IMR-90 (cell line): Measurements from ENCODE around the gene RELN. TPM values are rescaled to one million over a fixed set of nuclear protein-coding genes. Genes with fewer than 3 reads are reported as not detected.

Experiments used
- ATAC-seq: fragments of 200-7000 bp; cut with Tn5 transposase; 2 replicates; pipeline ENCODE4 v1.9.1; 2020; ENCODE audit warnings: low read depth, mild to moderate bottlenecking, moderate library complexity
- BruUV-seq: library from RNA; stranded (reverse); fragments of 400-500 nt; replicated peaks from 2 replicates; lab custom pipeline; 2021; lab: Mats Ljungman, UMichigan
- CTCF ChIA-PET: fragments of 300-600 bp; formaldehyde crosslinking; extraction: SDS; loops from one replicate; lab custom pipeline; 2021; ENCODE audit warnings: antibody characterized with exemption; lab: Yijun Ruan, JAX
- POLR2A ChIA-PET: fragments of 300-600 bp; sonication (Branson Sonifier 250); formaldehyde crosslinking; loops from one replicate; lab custom pipeline; 2022; ENCODE audit warnings: antibody characterized with exemption; ENCODE audit not compliant: unreplicated experiment; lab: Charles Lee
- DNase-seq: peaks from one replicate; pipeline ENCODE4 v3.0.0; 2013
- H2AFZ ChIP-seq: replicated peaks from 2 replicates; pipeline ENCODE3; 2013; ENCODE audit warnings: low read length, mild to moderate bottlenecking; ENCODE audit not compliant: poor library complexity
- H2AK5ac ChIP-seq: 2 replicates; pipeline ENCODE4 v1.6.1; 2013; ENCODE audit warnings: low read depth, low read length, inconsistent platforms
- H2AK9ac ChIP-seq: replicated peaks from 2 replicates; pipeline ENCODE3; 2013; ENCODE audit warnings: mild to moderate bottlenecking, low read depth, low read length, moderate library complexity; ENCODE audit not compliant: poor library complexity
- H2BK120ac ChIP-seq: 2 replicates; pipeline ENCODE4 v1.6.1; 2013; ENCODE audit warnings: low read depth, low read length, inconsistent platforms
- H2BK15ac ChIP-seq: 3 replicates; pipeline ENCODE4 v1.6.1; 2013; ENCODE audit warnings: low read depth, low read length, inconsistent platforms
- H2BK20ac ChIP-seq: 2 replicates; pipeline ENCODE4 v1.6.1; 2013; ENCODE audit warnings: low read depth, mild to moderate bottlenecking, inconsistent platforms, low read length, moderate library complexity
- H2BK5ac ChIP-seq: 2 replicates; pipeline ENCODE4 v1.6.1; 2013; ENCODE audit warnings: mild to moderate bottlenecking, low read depth, low read length, inconsistent platforms; ENCODE audit not compliant: poor library complexity, severe bottlenecking
- H3K14ac ChIP-seq: replicated peaks from 2 replicates; pipeline ENCODE4 v1.6.1; 2013; ENCODE audit warnings: low read depth, low read length, inconsistent platforms
- H3K18ac ChIP-seq: 2 replicates; pipeline ENCODE4 v1.6.1; 2013; ENCODE audit warnings: low read depth, low read length, control low read depth
- H3K23ac ChIP-seq: 2 replicates; pipeline ENCODE4 v1.6.1; 2013; ENCODE audit warnings: low read depth, low read length, inconsistent platforms
- H3K27ac ChIP-seq: 2 replicates; pipeline ENCODE4 v1.5.1; 2013; ENCODE audit warnings: mild to moderate bottlenecking, control low read depth, low read length; ENCODE audit not compliant: insufficient read depth
- H3K27me3 ChIP-seq: 2 replicates; pipeline ENCODE4 v1.6.1; 2013; ENCODE audit warnings: low read length; ENCODE audit not compliant: control insufficient read depth, insufficient read depth
- H3K36me3 ChIP-seq: 2 replicates; pipeline ENCODE4 v1.6.1; 2013; ENCODE audit warnings: low read length, mixed read lengths; ENCODE audit not compliant: control insufficient read depth, insufficient read depth
- H3K4ac ChIP-seq: 2 replicates; pipeline ENCODE4 v1.6.1; 2013; ENCODE audit warnings: low read depth, low read length, inconsistent platforms
- H3K4me1 ChIP-seq: 2 replicates; pipeline ENCODE4 v1.6.1; 2013; ENCODE audit warnings: low read length, mixed read lengths; ENCODE audit not compliant: control insufficient read depth, insufficient read depth
- H3K4me2 ChIP-seq: 2 replicates; pipeline ENCODE4 v1.6.1; 2013; ENCODE audit warnings: low read depth, mild to moderate bottlenecking, control low read depth, low read length, moderate library complexity
- H3K4me3 ChIP-seq: 2 replicates; pipeline ENCODE4 v1.5.1; 2013; ENCODE audit warnings: low read depth, mild to moderate bottlenecking, control low read depth, low read length, moderate library complexity; ENCODE audit not compliant: insufficient read depth
- H3K56ac ChIP-seq: 2 replicates; pipeline ENCODE4 v1.6.1; 2013; ENCODE audit warnings: low read length, inconsistent platforms; ENCODE audit not compliant: insufficient read depth; ENCODE audit errors: extremely low read depth
- H3K79me1 ChIP-seq, 2 experiments: 2 replicates each; pipeline ENCODE4 v1.6.1; 2013; ENCODE audit warnings: low read length in 2 of 2, inconsistent platforms in 1 of 2, low read depth in 1 of 2
- H3K9ac ChIP-seq: 2 replicates; pipeline ENCODE4 v1.6.1; 2013; ENCODE audit warnings: low read depth, low read length, control low read depth
- H3K9me1 ChIP-seq: 2 replicates; pipeline ENCODE4 v1.6.1; 2013; ENCODE audit warnings: low read length, inconsistent platforms; ENCODE audit not compliant: insufficient read depth
- H3K9me3 ChIP-seq: 2 replicates; pipeline ENCODE4 v1.6.1; 2013; ENCODE audit warnings: low read length; ENCODE audit not compliant: control insufficient read depth, insufficient read depth
- H4K20me1 ChIP-seq: 2 replicates; pipeline ENCODE4 v1.6.1; 2013; ENCODE audit warnings: low read length, inconsistent platforms; ENCODE audit not compliant: insufficient read depth
- H4K5ac ChIP-seq: 2 replicates; pipeline ENCODE4 v1.6.1; 2013; ENCODE audit warnings: mild to moderate bottlenecking, low read depth, low read length, control low read depth
- H4K8ac ChIP-seq, 2 experiments: 2 replicates each; pipeline ENCODE4 v1.6.1; 2013; ENCODE audit warnings: low read depth in 2 of 2, low read length in 2 of 2, control low read depth in 1 of 2, inconsistent platforms in 1 of 2
- H4K91ac ChIP-seq: 2 replicates; pipeline ENCODE4 v1.6.1; 2013; ENCODE audit warnings: low read depth, low read length, inconsistent platforms; ENCODE audit not compliant: insufficient read depth
- BHLHE40 ChIP-seq: fragments of 150-350 bp; IDR thresholded peaks from 2 replicates; pipeline ENCODE4 v1.6.1; 2016; ENCODE audit warnings: mild to moderate bottlenecking, low read depth, low read length
- CEBPB ChIP-seq: IDR thresholded peaks from 2 replicates; pipeline ENCODE4 v1.6.1; 2012; ENCODE audit warnings: low read depth, low read length, improper control_type of control experiment
- FOS ChIP-seq: fragments of 150-350 bp; IDR thresholded peaks from 2 replicates; pipeline ENCODE4 v1.6.1; 2016; ENCODE audit warnings: low read depth, low read length
- MXI1 ChIP-seq: IDR thresholded peaks from 2 replicates; pipeline ENCODE4 v1.6.1; 2012; ENCODE audit warnings: low read depth, mild to moderate bottlenecking, low read length, moderate library complexity, borderline replicate concordance
- RAD21 ChIP-seq: IDR thresholded peaks from 2 replicates; pipeline ENCODE4 v1.6.1; 2012; ENCODE audit warnings: low read length, improper control_type of control experiment
- RCOR1 ChIP-seq: IDR thresholded peaks from 2 replicates; pipeline ENCODE4 v1.6.1; 2012; ENCODE audit warnings: mild to moderate bottlenecking, low read length, improper control_type of control experiment; ENCODE audit not compliant: insufficient replicate concordance
- WGBS, 2 experiments: methylation state at CpG; one replicate each; pipeline versions ENCODE4 v1.1.5 to v1.1.7; 2013; ENCODE audit warnings: missing lambda C conversion rate in 2 of 2; ENCODE audit not compliant: insufficient read length in 1 of 2; ENCODE audit errors: extremely low coverage in 2 of 2; 5-methylcytosine and 5-hydroxymethylcytosine counted together
- dilution Hi-C: fragments of 300-500 bp; cut with HindIII; formaldehyde crosslinking; loops from one replicate; pipeline ENCODE4 v1.14.3; 2018; ENCODE audit warnings: low sequenced_read_pairs; ENCODE audit not compliant: unreplicated experiment
- in situ Hi-C: fragments of 300-500 bp; cut with MboI; formaldehyde crosslinking; loops from 3 replicates; pipeline ENCODE4 v1.14.3; 2019; ENCODE audit warnings: low sequenced_read_pairs, inconsistent platforms, mixed read lengths
- intact Hi-C: fragments of 100-400 bp; cut with micrococcal nuclease; formaldehyde crosslinking; loops from 2 replicates; pipeline ENCODE4 v1.10.0; 2022
- polyA plus RNA-seq, 3 experiments: library from polyadenylated mRNA; depleted of rRNA; stranded (reverse); fragments of >200 nt; gene quantifications; 2 replicates each; pipeline ENCODE4 v1.2.3, GENCODE V29; 2012; ENCODE audit warnings: low replicate concordance in 1 of 3
- total RNA-seq: library from RNA; depleted of rRNA; stranded (reverse); fragments of >200 nt; gene quantifications from 2 replicates; pipeline ENCODE4 v1.2.3, GENCODE V29; 2012
- TF ChIP-seq, protein P1 (sequence below): conservative IDR thresholded peaks from 2 replicates; pipeline ENCODE4 v1.5.1; 2012; ENCODE audit warnings: mild to moderate bottlenecking, low read depth, low read length, improper control_type of control experiment
- TF ChIP-seq, protein P2 (sequence below): fragments of 150-350 bp; IDR thresholded peaks from 2 replicates; pipeline ENCODE4 v1.6.1; 2016; ENCODE audit warnings: low read depth, mild to moderate bottlenecking, low read length, moderate library complexity, borderline replicate concordance

Gene RELN
- total and polyA plus RNA-seq, 2 of the 4 experiments (the other 2 are of a cell fraction) = 14.7 to 23.7 TPM

DNA sequence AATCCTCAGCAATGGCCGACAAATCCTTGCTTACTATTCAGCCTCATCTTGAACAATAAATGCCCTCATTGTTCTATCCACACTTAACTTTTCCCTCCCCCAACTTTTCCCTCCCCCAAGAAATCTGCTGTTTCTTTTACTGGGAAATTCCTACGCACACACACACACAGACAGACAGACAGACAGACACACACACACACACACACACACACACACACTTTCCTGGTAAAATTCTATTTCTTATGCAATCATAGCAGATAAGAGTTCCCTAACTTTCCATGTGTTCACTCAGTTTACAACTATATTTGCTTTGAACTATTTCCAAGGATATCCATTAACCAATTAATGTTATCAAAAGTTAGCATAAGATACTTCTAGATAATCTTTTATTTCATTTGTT, 52.9 kb downstream of the RELN start:
- dilution Hi-C loops = no loop called here
- WGBS, 2 experiments = 67% methylated on average over 1 of the region's 2 CpGs; no CpG with 5 or more reads in 1 of the 2 experiments
- no peak overlapping the region for H2AK9ac ChIP-seq

More for the DNA sequence above, 52.9 kb downstream of the RELN start:
- H2BK20ac ChIP-seq = no peak overlapping the region
- CTCF ChIA-PET = no interaction called here
- in situ Hi-C loops (no loop called here), intact Hi-C loops (no loop called here)
- no peak overlapping the region for H4K5ac ChIP-seq
- no peak overlapping the region for H2AK5ac ChIP-seq
- H3K18ac ChIP-seq = no peak overlapping the region
- no peak overlapping the region for H3K4me2 ChIP-seq
- TF ChIP-seq, protein P1, sequence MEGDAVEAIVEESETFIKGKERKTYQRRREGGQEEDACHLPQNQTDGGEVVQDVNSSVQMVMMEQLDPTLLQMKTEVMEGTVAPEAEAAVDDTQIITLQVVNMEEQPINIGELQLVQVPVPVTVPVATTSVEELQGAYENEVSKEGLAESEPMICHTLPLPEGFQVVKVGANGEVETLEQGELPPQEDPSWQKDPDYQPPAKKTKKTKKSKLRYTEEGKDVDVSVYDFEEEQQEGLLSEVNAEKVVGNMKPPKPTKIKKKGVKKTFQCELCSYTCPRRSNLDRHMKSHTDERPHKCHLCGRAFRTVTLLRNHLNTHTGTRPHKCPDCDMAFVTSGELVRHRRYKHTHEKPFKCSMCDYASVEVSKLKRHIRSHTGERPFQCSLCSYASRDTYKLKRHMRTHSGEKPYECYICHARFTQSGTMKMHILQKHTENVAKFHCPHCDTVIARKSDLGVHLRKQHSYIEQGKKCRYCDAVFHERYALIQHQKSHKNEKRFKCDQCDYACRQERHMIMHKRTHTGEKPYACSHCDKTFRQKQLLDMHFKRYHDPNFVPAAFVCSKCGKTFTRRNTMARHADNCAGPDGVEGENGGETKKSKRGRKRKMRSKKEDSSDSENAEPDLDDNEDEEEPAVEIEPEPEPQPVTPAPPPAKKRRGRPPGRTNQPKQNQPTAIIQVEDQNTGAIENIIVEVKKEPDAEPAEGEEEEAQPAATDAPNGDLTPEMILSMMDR = no peak
- no peak for TF ChIP-seq RAD21
- no peak for TF ChIP-seq BHLHE40
- no peak for TF ChIP-seq MXI1
- TF ChIP-seq RCOR1 = no peak
- no peak for TF ChIP-seq CEBPB
- no peak for TF ChIP-seq FOS
- TF ChIP-seq, protein P2, sequence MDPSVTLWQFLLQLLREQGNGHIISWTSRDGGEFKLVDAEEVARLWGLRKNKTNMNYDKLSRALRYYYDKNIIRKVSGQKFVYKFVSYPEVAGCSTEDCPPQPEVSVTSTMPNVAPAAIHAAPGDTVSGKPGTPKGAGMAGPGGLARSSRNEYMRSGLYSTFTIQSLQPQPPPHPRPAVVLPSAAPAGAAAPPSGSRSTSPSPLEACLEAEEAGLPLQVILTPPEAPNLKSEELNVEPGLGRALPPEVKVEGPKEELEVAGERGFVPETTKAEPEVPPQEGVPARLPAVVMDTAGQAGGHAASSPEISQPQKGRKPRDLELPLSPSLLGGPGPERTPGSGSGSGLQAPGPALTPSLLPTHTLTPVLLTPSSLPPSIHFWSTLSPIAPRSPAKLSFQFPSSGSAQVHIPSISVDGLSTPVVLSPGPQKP = no peak
- H3K23ac ChIP-seq = no peak overlapping the region
- H4K20me1 ChIP-seq = no peaks in the 10 kb centered on the region
- H3K79me1 ChIP-seq = no peaks in the 10 kb centered on the region
- no peaks in the 10 kb centered on the region for H3K9me1 ChIP-seq
- no peak overlapping the region for H3K14ac ChIP-seq
- POLR2A ChIA-PET = no interaction called here
- no peak overlapping the region for H4K8ac ChIP-seq
- no peaks in the 10 kb centered on the region for H3K9me3 ChIP-seq
- H3K27ac ChIP-seq = no peak overlapping the region
- no TSS peak for BruUV-seq
- H3K4me3 ChIP-seq = no peak overlapping the region
- no peak for DNase-seq
- no peak overlapping the region for H3K9ac ChIP-seq
- H3K36me3 ChIP-seq = no peaks in the 10 kb centered on the region
- no peaks in the 10 kb centered on the region for H3K27me3 ChIP-seq
- H2AFZ ChIP-seq = no peak overlapping the region
- no peak overlapping the region for H4K91ac ChIP-seq
- H2BK120ac ChIP-seq = no peak overlapping the region
- no peak overlapping the region for H2BK5ac ChIP-seq
- H3K4ac ChIP-seq = no peak overlapping the region
- no peak overlapping the region for H3K56ac ChIP-seq
- no peaks in the 10 kb centered on the region for H3K4me1 ChIP-seq
- no peak for ATAC-seq
- no peak overlapping the region for H2BK15ac ChIP-seq
